Naive thymus-derived CD4-positive, alpha-beta T cell (primary cell): ENCODE measurements around the gene EPB41L2. TPM values are rescaled to one million over a fixed set of nuclear protein-coding genes. Genes with fewer than 3 reads are reported as not detected.

Source experiments
- ATAC-seq: fragments of 150-1000 bp; cut with Tn5 transposase; 2 replicates; pipeline ENCODE4 v1.10.0; 2021; ENCODE audit warnings: mild to moderate bottlenecking, moderate library complexity
- CTCF ChIA-PET: fragments of 350-600 bp; sonication (Branson Sonifier 250); formaldehyde crosslinking; loops from one replicate; lab custom pipeline; 2021; ENCODE audit warnings: antibody characterized with exemption; lab: Charles Lee
- POLR2A ChIA-PET: fragments of 350-600 bp; sonication (Branson Sonifier 250); formaldehyde crosslinking; loops from one replicate; lab custom pipeline; 2021; ENCODE audit warnings: antibody characterized with exemption, inconsistent platforms; lab: Charles Lee
- DNase-seq, 9 donors: peaks; one replicate each; pipeline versions ENCODE4 v3.0.0 to v3.0.0-alpha.2; 2020 to 2022; ENCODE audit warnings: mixed read lengths in 1 of 9
- H3K27ac ChIP-seq: one replicate; pipeline ENCODE4 v1.7.0; 2013; ENCODE audit warnings: mild to moderate bottlenecking, low read depth, low read length, moderate library complexity
- H3K27me3 ChIP-seq, 2 donors: one replicate each; pipeline ENCODE4 v1.7.0; 2013; ENCODE audit warnings: low read length in 2 of 2, mild to moderate bottlenecking in 2 of 2, moderate library complexity in 2 of 2; ENCODE audit not compliant: control insufficient read depth in 2 of 2, insufficient read depth in 2 of 2
- H3K36me3 ChIP-seq, 3 experiments: 1 replicate in 2 of 3; 2 replicates in 1 of 3; pipeline ENCODE4 v1.7.0; 2013; ENCODE audit warnings: low read length in 3 of 3, mild to moderate bottlenecking in 3 of 3, moderate library complexity in 1 of 3; ENCODE audit not compliant: insufficient read depth in 3 of 3, control insufficient read depth in 2 of 3
- H3K4me1 ChIP-seq, 2 donors: one replicate each; pipeline ENCODE4 v1.7.0; 2013; ENCODE audit warnings: low read length in 2 of 2, mild to moderate bottlenecking in 2 of 2, moderate library complexity in 1 of 2; ENCODE audit not compliant: control insufficient read depth in 2 of 2, insufficient read depth in 2 of 2
- H3K4me3 ChIP-seq: 2 replicates; pipeline ENCODE4 v1.7.0; 2013; ENCODE audit warnings: mild to moderate bottlenecking, low read length
- H3K9me3 ChIP-seq, 3 experiments: 1 replicate in 2 of 3; 2 replicates in 1 of 3; pipeline ENCODE4 v1.7.0; 2013; ENCODE audit warnings: low read length in 3 of 3; ENCODE audit not compliant: control insufficient read depth in 2 of 3
- H3K27ac Mint-ChIP-seq, 9 donors: one replicate each; pipeline ENCODE4 v1.8.0; 2020 to 2022; ENCODE audit warnings: mixed read lengths in 9 of 9, mild to moderate bottlenecking in 8 of 9, moderate library complexity in 5 of 9, inconsistent platforms in 2 of 9
- H3K27me3 Mint-ChIP-seq, 5 donors: one replicate each; pipeline ENCODE4 v1.8.0; 2021 to 2022; ENCODE audit warnings: mixed read lengths in 5 of 5, mild to moderate bottlenecking in 1 of 5
- H3K36me3 Mint-ChIP-seq, 5 donors: one replicate each; pipeline ENCODE4 v1.8.0; 2020 to 2022; ENCODE audit warnings: mixed read lengths in 5 of 5, mild to moderate bottlenecking in 3 of 5, inconsistent platforms in 1 of 5
- H3K4me1 Mint-ChIP-seq, 7 donors: one replicate each; pipeline ENCODE4 v1.8.0; 2020 to 2022; ENCODE audit warnings: mixed read lengths in 7 of 7, mild to moderate bottlenecking in 3 of 7, inconsistent platforms in 1 of 7
- H3K4me3 Mint-ChIP-seq, 10 donors: one replicate each; pipeline ENCODE4 v1.8.0; 2020 to 2022; ENCODE audit warnings: mild to moderate bottlenecking in 10 of 10, mixed read lengths in 10 of 10, moderate library complexity in 6 of 10, inconsistent platforms in 2 of 10
- H3K9me3 Mint-ChIP-seq, 11 donors: one replicate each; pipeline ENCODE4 v1.8.0; 2020 to 2022; ENCODE audit warnings: mixed read lengths in 11 of 11, mild to moderate bottlenecking in 4 of 11, inconsistent platforms in 1 of 11, moderate library complexity in 1 of 11
- intact Hi-C, 2 donors: fragments of 100-400 bp; cut with micrococcal nuclease; formaldehyde crosslinking; loops; one replicate each; pipeline ENCODE4 v1.15.1; 2023
- polyA plus RNA-seq, 2 donors: library from polyadenylated mRNA; unstranded; fragments of 300-500 nt; fragmentation: Illumina TruSeq; gene quantifications; one replicate each; pipeline ENCODE4 v1.2.3, GENCODE V29; 2021
- total RNA-seq, 6 experiments: library from RNA in 5 of 6; stranded (reverse) in 5 of 6; gene quantifications; 1 replicate in 5 of 6; 2 replicates in 1 of 6; pipeline ENCODE4 v1.2.3 and lab custom pipeline; 2021 to 2026

EPB41L2 gene
- total and polyA plus RNA-seq, 7 experiments from 2014 or later, result 4.6 to 26.9 (median 12.3) TPM

DNA sequence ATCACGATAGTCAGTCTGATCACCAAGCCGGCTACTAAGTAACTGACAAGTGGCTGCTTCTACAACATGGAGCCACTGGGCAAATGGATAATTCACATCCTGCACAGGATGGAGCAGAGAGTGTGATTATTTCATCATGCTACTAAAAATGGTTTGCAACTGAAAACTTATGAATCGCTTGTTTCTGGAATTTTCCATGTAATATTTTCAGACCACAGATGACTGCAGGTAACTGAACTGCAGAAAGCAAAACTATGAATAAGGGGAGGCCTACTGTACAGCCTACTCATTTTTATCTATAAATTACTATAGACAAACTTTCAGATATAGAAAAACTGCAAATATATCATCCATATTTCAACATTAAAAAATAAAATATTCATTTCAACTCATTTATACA is 91.5 kb downstream of the EPB41L2 start:
- Mint-ChIP-seq H3K4me1 (no peaks in the 10 kb centered on the region), H3K27me3 (no peaks in the 10 kb centered on the region)
- intact Hi-C loops, result no loop called here

DNA sequence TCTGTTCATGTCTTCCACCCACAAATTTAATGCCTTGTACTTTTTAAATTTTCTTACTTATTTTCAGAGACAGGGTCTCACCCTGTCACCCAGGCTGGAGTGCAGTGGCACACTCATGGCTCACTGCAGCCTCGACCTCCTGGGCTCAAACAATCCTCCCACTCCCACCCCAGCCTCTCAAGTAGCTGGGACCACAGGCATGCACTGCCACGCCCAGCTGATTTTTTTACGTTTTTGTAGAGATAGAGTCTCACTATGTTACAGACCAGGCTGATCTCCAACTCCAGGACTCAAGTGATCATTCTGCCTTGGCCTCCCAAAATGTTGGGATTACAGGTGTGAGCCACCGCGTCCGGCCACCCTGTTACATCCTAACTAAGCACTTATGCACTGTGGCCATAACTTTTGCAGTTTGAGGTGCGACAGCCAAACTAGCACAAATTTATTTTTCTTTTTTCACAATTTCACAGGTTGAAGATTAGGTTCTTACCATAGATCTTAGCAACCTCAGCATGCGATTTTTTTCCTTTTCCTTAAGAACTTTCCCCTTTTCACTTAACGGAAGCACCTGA is 92.1 kb downstream of the EPB41L2 start:
- Histone ChIP-seq H3K4me1 (no peaks in the 10 kb centered on the region), H3K9me3 (no peaks in the 10 kb centered on the region), H3K27ac (no peak overlapping the region), H3K4me3 (no peak overlapping the region), H3K36me3 (no peaks in the 10 kb centered on the region), H3K27me3 (no peaks in the 10 kb centered on the region)
- ChIA-PET CTCF (no interaction called here), POLR2A (no interaction called here)
- Mint-ChIP-seq H3K4me1 (no peaks in the 10 kb centered on the region), H3K27ac (peak overlapping the region in 1 of 9 donors; percentile 8), H3K36me3 (peaks cover 0 to 3% (median 0%) of the 10 kb centered on the region in 5 donors), H3K9me3 (peaks cover 0 to 6% (median 0%) of the 10 kb centered on the region in 11 donors), H3K4me3 (no peak overlapping the region), H3K27me3 (no peaks in the 10 kb centered on the region)
- intact Hi-C loops, result no loop called here
- ATAC-seq, result no peak
- DNase-seq, result no peak

More for the DNA sequence above, 91.5 kb downstream of the EPB41L2 start:
- Mint-ChIP-seq H3K27ac (no peak overlapping the region), H3K36me3 (peaks cover 0 to 3% (median 0%) of the 10 kb centered on the region in 5 donors), H3K9me3 (peaks cover 0 to 6% (median 0%) of the 10 kb centered on the region in 11 donors), H3K4me3 (no peak overlapping the region)
- ChIA-PET CTCF (interaction anchor here (0.6 kb wide), 1 partner anchor 1669 kb away, joined by 3 read pairs; no protein-coding TSS in a partner anchor), POLR2A (no interaction called here)
- no peak for DNase-seq
- Histone ChIP-seq H3K9me3 (no peaks in the 10 kb centered on the region), H3K36me3 (no peaks in the 10 kb centered on the region), H3K4me1 (no peaks in the 10 kb centered on the region), H3K4me3 (no peak overlapping the region), H3K27me3 (no peaks in the 10 kb centered on the region), H3K27ac (no peak overlapping the region)
- ATAC-seq, result no peak

DNA sequence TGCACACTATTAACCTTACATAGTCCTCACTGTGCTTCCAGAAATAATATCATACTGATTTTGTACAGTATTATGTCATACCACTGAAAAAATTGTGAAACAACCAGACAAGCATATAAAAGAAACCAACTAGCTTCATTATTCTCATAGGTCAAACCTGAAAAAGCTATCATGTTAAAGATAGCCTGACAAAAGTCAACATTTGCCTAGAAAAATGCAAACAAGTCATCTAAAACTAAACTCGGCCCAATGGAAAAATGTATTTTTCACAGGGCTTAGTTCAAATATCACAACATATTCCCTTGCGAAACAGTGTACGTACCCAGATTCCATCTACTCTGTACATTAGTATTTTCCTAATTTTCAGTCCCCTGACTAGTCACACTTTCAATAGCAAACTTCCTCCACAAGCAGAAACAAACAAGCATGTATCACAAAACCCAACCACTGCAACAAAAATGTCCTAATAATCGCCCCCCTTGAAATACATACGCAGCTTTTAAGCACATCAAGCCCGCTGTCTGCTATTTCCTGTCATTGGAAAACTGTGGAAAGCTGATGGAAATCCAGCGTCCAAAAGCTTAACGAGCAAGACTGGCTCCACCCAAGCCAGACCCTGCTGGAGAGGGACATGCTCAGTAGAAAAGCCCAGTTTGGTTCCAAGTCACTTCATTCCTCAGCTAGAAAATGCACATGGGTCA is 93.1 kb downstream of the EPB41L2 start:
- ATAC-seq, result no peak
- no peak overlapping the region for H3K4me3 ChIP-seq
- Mint-ChIP-seq H3K27ac (no peak overlapping the region), H3K9me3 (peaks cover 0 to 6% (median 0%) of the 10 kb centered on the region in 11 donors), H3K4me1 (no peaks in the 10 kb centered on the region), H3K27me3 (no peaks in the 10 kb centered on the region), H3K4me3 (no peak overlapping the region), H3K36me3 (peaks cover 0 to 3% (median 0%) of the 10 kb centered on the region in 5 donors)
- H3K4me1 ChIP-seq, result no peaks in the 10 kb centered on the region
- ChIA-PET CTCF (no interaction called here), POLR2A (no interaction called here)
- H3K27ac ChIP-seq, result no peak overlapping the region
- DNase-seq, result no peak
- H3K27me3 ChIP-seq, result no peaks in the 10 kb centered on the region
- intact Hi-C loops, result no loop called here
- no peaks in the 10 kb centered on the region for H3K36me3 ChIP-seq
- no peaks in the 10 kb centered on the region for H3K9me3 ChIP-seq

DNA sequence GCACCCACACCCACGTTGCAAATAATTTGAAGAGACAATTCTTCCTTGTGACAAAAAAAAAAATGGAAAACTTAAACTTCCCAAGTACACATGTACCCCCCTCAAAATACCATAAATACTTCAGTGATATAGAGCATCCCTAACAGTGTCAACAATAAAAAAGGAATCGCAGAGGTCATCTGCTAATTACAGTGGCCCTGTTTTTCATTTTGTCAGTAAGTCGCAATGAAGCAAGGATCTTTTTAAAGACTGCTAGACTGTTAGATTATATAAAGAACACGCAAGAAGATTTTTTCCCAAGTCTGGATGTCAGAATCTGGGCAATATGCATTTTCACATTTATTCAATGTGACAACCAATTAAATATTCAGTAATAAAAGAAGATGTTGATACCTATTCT is 93.9 kb downstream of the EPB41L2 start:
- H3K4me1 Mint-ChIP-seq, result no peaks in the 10 kb centered on the region
- Histone ChIP-seq H3K4me3 (no peak overlapping the region), H3K27ac (no peak overlapping the region), H3K4me1 (no peaks in the 10 kb centered on the region), H3K36me3 (no peaks in the 10 kb centered on the region), H3K27me3 (no peaks in the 10 kb centered on the region), H3K9me3 (no peaks in the 10 kb centered on the region)
- H3K9me3 Mint-ChIP-seq, result peaks cover 0 to 6% (median 0%) of the 10 kb centered on the region in 11 donors
- H3K4me3 Mint-ChIP-seq, result no peak overlapping the region
- DNase-seq, result no peak
- peaks cover 0 to 3% (median 0%) of the 10 kb centered on the region in 5 donors for H3K36me3 Mint-ChIP-seq
- ChIA-PET CTCF (no interaction called here), POLR2A (no interaction called here)
- H3K27me3 Mint-ChIP-seq, result no peaks in the 10 kb centered on the region
- ATAC-seq, result no peak
- H3K27ac Mint-ChIP-seq, result no peak overlapping the region
- intact Hi-C loops, result no loop called here

DNA sequence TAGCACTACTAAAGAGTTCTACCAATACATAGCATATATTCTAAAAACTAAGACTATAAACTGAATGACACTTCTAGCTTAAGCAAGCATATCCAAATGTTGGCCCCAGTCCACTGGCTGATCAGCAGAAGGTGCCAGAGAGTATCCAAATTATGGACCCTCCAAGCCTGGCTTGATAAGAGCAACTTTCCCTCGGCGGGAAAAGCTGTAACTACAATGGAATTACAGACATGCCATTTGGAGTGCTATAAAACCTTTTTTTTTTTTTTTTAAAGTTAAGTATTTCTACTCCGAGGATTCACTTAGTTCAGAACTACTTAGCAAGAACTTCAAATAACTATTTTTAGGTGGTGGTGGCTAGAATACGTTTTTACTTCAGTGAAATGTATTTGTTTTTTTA is 94.6 kb downstream of the EPB41L2 start:
- Histone ChIP-seq H3K4me1 (no peaks in the 10 kb centered on the region), H3K27me3 (no peaks in the 10 kb centered on the region), H3K36me3 (no peaks in the 10 kb centered on the region), H3K27ac (no peak overlapping the region), H3K4me3 (no peak overlapping the region), H3K9me3 (no peaks in the 10 kb centered on the region)
- no peak overlapping the region for H3K4me3 Mint-ChIP-seq
- H3K36me3 Mint-ChIP-seq, result no peaks in the 10 kb centered on the region
- no peak overlapping the region for H3K27ac Mint-ChIP-seq
- H3K27me3 Mint-ChIP-seq, result no peaks in the 10 kb centered on the region
- CTCF ChIA-PET, result no interaction called here
- POLR2A ChIA-PET, result interaction anchor here (0.8 kb wide), 1 partner anchor 67 kb away, joined by 3 read pairs; no protein-coding TSS in a partner anchor
- no peaks in the 10 kb centered on the region for H3K9me3 Mint-ChIP-seq
- ATAC-seq, result no peak
- no peaks in the 10 kb centered on the region for H3K4me1 Mint-ChIP-seq
- no peak for DNase-seq
- intact Hi-C loops, result no loop called here

DNA sequence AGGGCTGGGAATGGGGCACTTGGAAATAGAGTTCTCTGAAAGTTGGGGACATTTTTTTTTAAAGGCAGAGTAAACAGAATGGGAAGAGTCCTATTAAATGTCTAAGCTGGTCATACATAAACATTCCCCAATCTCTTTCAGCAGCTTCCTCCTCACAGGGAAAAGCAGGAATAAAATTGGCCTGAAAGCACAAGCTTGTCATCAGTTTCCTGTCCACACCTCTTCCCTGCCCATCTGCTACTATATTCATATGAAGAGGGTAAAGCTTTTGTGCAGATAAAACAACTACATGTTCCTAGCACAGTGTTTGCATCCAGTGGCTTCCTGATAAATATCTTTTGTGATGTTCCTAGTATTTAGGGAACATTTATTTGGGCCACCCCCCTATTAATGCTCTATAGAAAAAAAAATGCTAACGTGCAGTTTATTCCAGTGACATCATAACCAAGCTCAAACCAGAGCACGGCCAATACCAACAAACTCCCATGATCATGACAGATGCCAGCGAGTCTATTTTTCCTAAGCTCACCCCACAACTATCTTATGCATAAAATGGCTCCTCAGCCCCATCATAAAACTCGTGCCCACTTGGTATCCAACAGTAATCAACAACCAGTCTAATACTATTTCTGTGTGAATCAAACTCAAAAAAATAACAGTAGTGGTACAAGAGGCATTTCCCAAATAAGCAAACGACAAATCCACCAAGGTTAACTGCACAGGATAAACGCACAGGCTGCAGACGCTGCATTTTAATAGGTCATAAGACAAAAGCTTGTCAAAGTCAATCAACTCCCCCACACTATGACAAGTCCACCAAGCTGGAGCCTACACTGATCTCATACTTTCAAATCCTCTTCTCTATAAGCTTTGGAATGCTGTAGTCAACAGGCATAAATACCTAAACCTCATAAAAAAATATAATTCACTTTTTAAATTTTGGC is 95.3 kb downstream of the EPB41L2 start:
- Histone ChIP-seq H3K4me3 (no peak overlapping the region), H3K36me3 (no peaks in the 10 kb centered on the region), H3K4me1 (no peaks in the 10 kb centered on the region), H3K9me3 (no peaks in the 10 kb centered on the region), H3K27me3 (no peaks in the 10 kb centered on the region), H3K27ac (no peak overlapping the region)
- H3K4me1 Mint-ChIP-seq, result no peaks in the 10 kb centered on the region
- DNase-seq (no peak), ATAC-seq (no peak)
- H3K36me3 Mint-ChIP-seq, result peaks cover 0 to 2% (median 0%) of the 10 kb centered on the region in 5 donors
- intact Hi-C loops, result no loop called here
- H3K27ac Mint-ChIP-seq, result no peak overlapping the region
- ChIA-PET POLR2A (interaction anchor here (0.8 kb wide), 1 partner anchor 66 kb away, joined by 3 read pairs; no protein-coding TSS in a partner anchor), CTCF (no interaction called here)
- H3K9me3 Mint-ChIP-seq, result no peaks in the 10 kb centered on the region
- H3K27me3 Mint-ChIP-seq, result no peaks in the 10 kb centered on the region
- H3K4me3 Mint-ChIP-seq, result no peak overlapping the region
